HepG2 (cell line): ENCODE measurements around the gene POGLUT3. TPM values are rescaled to one million over a fixed set of nuclear protein-coding genes. Genes with fewer than 3 reads are reported as not detected.

Source experiments
- ADNP ChIP-seq: sonication (generic); formaldehyde crosslinking; IDR thresholded peaks from 2 replicates; pipeline ENCODE4 v1.4.0; 2020; ENCODE audit warnings: missing genetic modification reagents
- CBX5 ChIP-seq: sonication (generic); formaldehyde crosslinking; IDR thresholded peaks from 2 replicates; pipeline ENCODE4 v1.4.0; 2020; ENCODE audit warnings: missing genetic modification reagents, borderline replicate concordance
- FOXC1 ChIP-seq: sonication (generic); formaldehyde crosslinking; IDR thresholded peaks from 2 replicates; pipeline ENCODE4 v1.8.0; 2022; ENCODE audit warnings: mild to moderate bottlenecking, missing genetic modification reagents, borderline replicate concordance
- IKZF1 ChIP-seq: fragments of 450-650 bp; IDR thresholded peaks from 2 replicates; pipeline ENCODE4 v1.7.1; 2016
- NR3C1 ChIP-seq: sonication (generic); formaldehyde crosslinking; IDR thresholded peaks from 2 replicates; pipeline ENCODE4 v1.4.0; 2020; ENCODE audit warnings: missing genetic modification reagents
- SOX13 ChIP-seq, 3 experiments: fragments of 450-650 bp in 1 of 3; sonication (generic) in 1 of 3; formaldehyde crosslinking in 1 of 3; IDR thresholded peaks in 2 of 3; conservative IDR thresholded peaks in 1 of 3; 2 replicates each; pipeline versions ENCODE4 v1.5.0 to v1.6.1; 2016 to 2020; ENCODE audit warnings: antibody characterized with exemption in 1 of 3, mild to moderate bottlenecking in 1 of 3, missing compliant biosample characterization in 1 of 3, missing genetic modification reagents in 1 of 3, moderate library complexity in 1 of 3
- SRSF4 ChIP-seq: fragments of 200-400 bp; formaldehyde crosslinking; IDR thresholded peaks from one replicate; pipeline ENCODE4 v1.6.1; 2018; ENCODE audit warnings: mild to moderate bottlenecking, low read depth, low read length, moderate library complexity; ENCODE audit not compliant: poor library complexity, severe bottlenecking
- XBP1 ChIP-seq: sonication (generic); formaldehyde crosslinking; IDR thresholded peaks from 2 replicates; pipeline ENCODE4 v1.5.0; 2020; ENCODE audit warnings: missing genetic modification reagents
- ZFP41 ChIP-seq: sonication (generic); formaldehyde crosslinking; IDR thresholded peaks from 2 replicates; pipeline ENCODE4 v1.4.0; 2020; ENCODE audit warnings: mild to moderate bottlenecking, missing genetic modification reagents, borderline replicate concordance
- ZNF446 ChIP-seq: sonication (generic); formaldehyde crosslinking; IDR thresholded peaks from 2 replicates; pipeline ENCODE4 v1.5.0; 2020; ENCODE audit warnings: mild to moderate bottlenecking, missing genetic modification reagents
- ZNF556 ChIP-seq: sonication (generic); formaldehyde crosslinking; IDR thresholded peaks from 2 replicates; pipeline ENCODE4 v1.4.0; 2020; ENCODE audit warnings: mild to moderate bottlenecking, missing genetic modification reagents, borderline replicate concordance
- ZNF615 ChIP-seq: sonication (generic); formaldehyde crosslinking; IDR thresholded peaks from 2 replicates; pipeline ENCODE4 v1.5.0; 2020; ENCODE audit warnings: mild to moderate bottlenecking, missing genetic modification reagents, borderline replicate concordance
- ZSCAN9 ChIP-seq: IDR thresholded peaks from 2 replicates; pipeline ENCODE4 v1.6.1; 2016; ENCODE audit warnings: borderline replicate concordance
- polyA plus RNA-seq, 8 experiments: library from polyadenylated mRNA; depleted of rRNA in 3 of 8; stranded (reverse) in 7 of 8; unstranded in 1 of 8; fragments of >200 nt; fragmentation: Illumina TruSeq in 4 of 8; extraction: Trizol in 4 of 8; gene quantifications; 2 replicates each; pipeline versions ENCODE4 v1.2.1 to v1.2.3, GENCODE V29; 2011 to 2016; ENCODE audit warnings: low read depth in 4 of 8, missing spikeins in 1 of 8, mixed read lengths in 1 of 8; ENCODE audit not compliant: insufficient read depth in 1 of 8
- total RNA-seq, 5 experiments: library from RNA; depleted of rRNA; stranded (reverse); fragments of >200 nt; fragmentation: Illumina TruSeq; extraction: Trizol; gene quantifications; 2 replicates each; pipeline ENCODE4 v1.2.3, GENCODE V29; 2016; ENCODE audit warnings: low read depth in 1 of 5
- TF ChIP-seq, protein P1 (sequence below), 2 experiments: fragments of 450-650 bp in 1 of 2; sonication (generic) in 1 of 2; formaldehyde crosslinking in 1 of 2; IDR thresholded peaks; 2 replicates each; pipeline versions ENCODE4 v1.6.1 to v1.8.0; 2016 to 2022; ENCODE audit warnings: antibody characterized with exemption in 1 of 2, mild to moderate bottlenecking in 1 of 2, missing genetic modification reagents in 1 of 2
- TF ChIP-seq, protein P2 (sequence below): sonication (generic); formaldehyde crosslinking; IDR thresholded peaks from 2 replicates; pipeline ENCODE4 v1.4.0; 2020; ENCODE audit warnings: missing genetic modification reagents; ENCODE audit errors: not compliant biosample characterization
- TF ChIP-seq, protein P3 (sequence below): sonication (generic); formaldehyde crosslinking; IDR thresholded peaks from 2 replicates; pipeline ENCODE4 v1.8.1; 2023; ENCODE audit warnings: mild to moderate bottlenecking, moderate library complexity, missing genetic modification reagents

Gene POGLUT3
- total and polyA plus RNA-seq, 2 of the 13 experiments (the other 11 are each of a cell fraction or from before 2014, with no cell fraction given), result 14.3 to 22.0 TPM

DNA sequence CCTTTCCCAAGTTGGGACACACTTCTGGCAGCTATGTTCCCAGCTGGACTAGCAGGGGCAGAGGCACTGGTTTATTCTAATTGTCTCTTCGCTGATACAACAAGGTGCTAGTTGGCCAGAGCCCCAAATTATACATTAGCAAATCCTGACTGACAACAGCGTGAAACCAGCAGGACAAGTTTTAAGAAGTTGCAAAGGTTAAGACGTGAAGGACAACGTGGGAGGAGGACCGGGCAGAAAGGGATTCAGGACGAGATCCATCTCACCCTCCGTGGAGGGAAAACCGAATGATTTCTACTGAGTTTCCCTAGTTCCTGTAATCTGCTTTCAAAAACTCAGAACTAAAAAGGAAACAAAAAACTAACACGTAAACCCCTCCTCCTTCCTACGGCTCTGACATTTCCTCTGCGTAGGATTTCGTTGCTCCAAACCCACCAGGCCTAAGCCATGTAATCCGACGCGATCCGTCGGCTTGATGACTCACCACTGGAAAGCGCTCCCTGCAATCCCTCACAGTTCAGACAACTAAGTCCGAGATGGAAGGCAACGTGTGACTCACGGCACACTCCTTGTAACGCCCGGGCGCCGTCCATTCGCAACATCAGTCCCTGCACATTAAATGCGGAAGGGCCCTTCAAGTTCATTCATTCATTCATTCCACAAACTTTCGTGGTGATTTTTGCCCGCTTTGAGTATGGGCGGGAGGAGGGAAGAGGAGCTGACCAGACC is 703 bp downstream of the POGLUT3 start (continued):
- TF ChIP-seq, protein P1, sequence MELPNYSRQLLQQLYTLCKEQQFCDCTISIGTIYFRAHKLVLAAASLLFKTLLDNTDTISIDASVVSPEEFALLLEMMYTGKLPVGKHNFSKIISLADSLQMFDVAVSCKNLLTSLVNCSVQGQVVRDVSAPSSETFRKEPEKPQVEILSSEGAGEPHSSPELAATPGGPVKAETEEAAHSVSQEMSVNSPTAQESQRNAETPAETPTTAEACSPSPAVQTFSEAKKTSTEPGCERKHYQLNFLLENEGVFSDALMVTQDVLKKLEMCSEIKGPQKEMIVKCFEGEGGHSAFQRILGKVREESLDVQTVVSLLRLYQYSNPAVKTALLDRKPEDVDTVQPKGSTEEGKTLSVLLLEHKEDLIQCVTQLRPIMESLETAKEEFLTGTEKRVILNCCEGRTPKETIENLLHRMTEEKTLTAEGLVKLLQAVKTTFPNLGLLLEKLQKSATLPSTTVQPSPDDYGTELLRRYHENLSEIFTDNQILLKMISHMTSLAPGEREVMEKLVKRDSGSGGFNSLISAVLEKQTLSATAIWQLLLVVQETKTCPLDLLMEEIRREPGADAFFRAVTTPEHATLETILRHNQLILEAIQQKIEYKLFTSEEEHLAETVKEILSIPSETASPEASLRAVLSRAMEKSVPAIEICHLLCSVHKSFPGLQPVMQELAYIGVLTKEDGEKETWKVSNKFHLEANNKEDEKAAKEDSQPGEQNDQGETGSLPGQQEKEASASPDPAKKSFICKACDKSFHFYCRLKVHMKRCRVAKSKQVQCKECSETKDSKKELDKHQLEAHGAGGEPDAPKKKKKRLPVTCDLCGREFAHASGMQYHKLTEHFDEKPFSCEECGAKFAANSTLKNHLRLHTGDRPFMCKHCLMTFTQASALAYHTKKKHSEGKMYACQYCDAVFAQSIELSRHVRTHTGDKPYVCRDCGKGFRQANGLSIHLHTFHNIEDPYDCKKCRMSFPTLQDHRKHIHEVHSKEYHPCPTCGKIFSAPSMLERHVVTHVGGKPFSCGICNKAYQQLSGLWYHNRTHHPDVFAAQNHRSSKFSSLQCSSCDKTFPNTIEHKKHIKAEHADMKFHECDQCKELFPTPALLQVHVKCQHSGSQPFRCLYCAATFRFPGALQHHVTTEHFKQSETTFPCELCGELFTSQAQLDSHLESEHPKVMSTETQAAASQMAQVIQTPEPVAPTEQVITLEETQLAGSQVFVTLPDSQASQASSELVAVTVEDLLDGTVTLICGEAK (IDR thresholded peaks at IDR 0.05), result no peak
- TF ChIP-seq, protein P1 (CRISPR knock-in tag; IDR thresholded peaks at IDR 0.05), result peak; percentile 46; the same call in 1 of the 2 replicates
- TF ChIP-seq SRSF4, result no peak
- TF ChIP-seq, protein P2, sequence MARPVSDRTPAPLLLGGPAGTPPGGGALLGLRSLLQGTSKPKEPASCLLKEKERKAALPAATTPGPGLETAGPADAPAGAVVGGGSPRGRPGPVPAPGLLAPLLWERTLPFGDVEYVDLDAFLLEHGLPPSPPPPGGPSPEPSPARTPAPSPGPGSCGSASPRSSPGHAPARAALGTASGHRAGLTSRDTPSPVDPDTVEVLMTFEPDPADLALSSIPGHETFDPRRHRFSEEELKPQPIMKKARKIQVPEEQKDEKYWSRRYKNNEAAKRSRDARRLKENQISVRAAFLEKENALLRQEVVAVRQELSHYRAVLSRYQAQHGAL (CRISPR knock-in tag), result no peak
- 0 out of 2 replicates have a peak, but pooled peaks have one; percentile 23 for TF ChIP-seq FOXC1 (CRISPR knock-in tag)
- no peak for TF ChIP-seq ZNF556 (CRISPR knock-in tag)
- TF ChIP-seq CBX5 (CRISPR knock-in tag), result peak; percentile 28; the same call in 1 of the 2 replicates
- no peak for TF ChIP-seq ZFP41 (CRISPR knock-in tag)
- no peak for TF ChIP-seq ADNP (CRISPR knock-in tag)
- TF ChIP-seq, protein P3, sequence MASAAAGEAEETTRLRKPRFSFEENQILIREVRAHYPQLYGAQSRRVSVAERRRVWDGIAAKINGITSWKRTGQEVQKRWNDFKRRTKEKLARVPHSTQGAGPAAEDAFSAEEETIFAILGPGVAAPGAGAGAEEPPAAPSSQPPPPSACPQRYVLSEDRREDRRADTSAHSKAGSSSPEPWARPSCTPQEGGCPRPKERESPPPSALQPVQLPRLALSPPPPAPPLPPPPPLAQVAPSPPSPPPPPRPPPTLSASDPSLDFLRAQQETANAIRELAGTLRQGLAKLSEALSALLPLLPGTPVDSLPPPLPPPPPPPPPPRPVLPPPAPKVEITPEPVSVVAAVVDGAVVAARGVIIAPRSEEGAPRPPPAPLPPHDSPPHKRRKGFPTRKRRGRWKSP (CRISPR knock-in tag), result peak; percentile 51; the same call in 1 of the 2 replicates
- no peak for TF ChIP-seq ZNF615 (CRISPR knock-in tag)
- 0 out of 2 replicates have a peak, but pooled peaks have one; percentile 43 for TF ChIP-seq ZSCAN9 (CRISPR knock-in tag)
- no peak for TF ChIP-seq NR3C1 (CRISPR knock-in tag)
- no peak for TF ChIP-seq SOX13 (IDR thresholded peaks at IDR 0.05)
- peak in 1 of 2 experiments; percentile 7; a peak in 1 of 4 replicates for TF ChIP-seq SOX13 (CRISPR knock-in tag; conservative IDR thresholded peaks at IDR 0.05 in 1 of 2, IDR thresholded peaks at IDR 0.05 in 1 of 2)
- no peak for TF ChIP-seq ZNF446 (CRISPR knock-in tag)
- TF ChIP-seq XBP1 (CRISPR knock-in tag), result no peak
- TF ChIP-seq IKZF1, result no peak
